A549 (cell line): ENCODE results near the gene PHC2. TPM values are rescaled to one million over a fixed set of nuclear protein-coding genes. Genes with fewer than 3 reads are reported as not detected.

Source experiments
- ATAC-seq, 2 experiments: fragments of 200-7000 bp in 1 of 2; fragments of >200 bp in 1 of 2; cut with Nextera tagmentation in 1 of 2; cut with Tn5 transposase in 1 of 2; 3 replicates each; pipeline versions ENCODE4 v1.8.0 to v1.9.1; 2018 to 2020; ENCODE audit warnings: mild to moderate bottlenecking in 1 of 2, moderate library complexity in 1 of 2
- CTCF ChIA-PET: fragments of 300-600 bp; sonication (Branson Sonifier 250); formaldehyde crosslinking; extraction: SDS; loops from one replicate; lab custom pipeline; 2021; ENCODE audit warnings: antibody characterized with exemption, inconsistent platforms; lab: Yijun Ruan, JAX
- POLR2A ChIA-PET: fragments of 350-600 bp; formaldehyde crosslinking; extraction: SDS; loops from one replicate; lab custom pipeline; 2021; ENCODE audit warnings: antibody characterized with exemption, inconsistent platforms; lab: Yijun Ruan, JAX
- DNase-seq, 2 experiments: peaks; one replicate each; pipeline versions ENCODE4 v3.0.0 to v3.0.0-alpha.2; 2011 to 2016; ENCODE audit warnings: low read depth in 1 of 2, low spot score in 1 of 2
- FAIRE-seq: peaks from 2 replicates; lab custom pipeline; 2011; peaks lifted over from hg19 to GRCh38; lab: Jason Lieb, UNC
- H3K27ac ChIP-seq, 2 experiments: fragments of >200 bp; sonication (Bioruptor Twin); formaldehyde crosslinking; 3 replicates each; pipeline ENCODE4 v1.5.1; 2016 to 2017
- H3K4me1 ChIP-seq: fragments of >200 bp; sonication (Bioruptor Twin); formaldehyde crosslinking; 3 replicates; pipeline ENCODE4 v1.6.1; 2016
- H3K4me2 ChIP-seq: fragments of >200 bp; sonication (Bioruptor Twin); formaldehyde crosslinking; 3 replicates; pipeline ENCODE4 v1.6.1; 2016
- H3K4me3 ChIP-seq: fragments of >200 bp; sonication (Bioruptor Twin); formaldehyde crosslinking; 3 replicates; pipeline ENCODE4 v1.5.1; 2016
- H3K9me3 ChIP-seq: fragments of >200 bp; sonication (Bioruptor Twin); formaldehyde crosslinking; 3 replicates; pipeline ENCODE4 v1.6.1; 2016
- ATOH8 ChIP-seq: fragments of 250-450 bp; sonication (Bioruptor Pico); IDR thresholded peaks from 2 replicates; pipeline ENCODE4 v1.5.0; 2020; ENCODE audit warnings: low read depth, mild to moderate bottlenecking, moderate library complexity
- BHLHE40 ChIP-seq: IDR thresholded peaks from 2 replicates; pipeline ENCODE4 v1.6.1; 2012; ENCODE audit warnings: low read depth, low read length, inconsistent platforms
- CBX2 ChIP-seq: fragments of 200-600 bp; sonication (generic); IDR thresholded peaks from 2 replicates; pipeline ENCODE4 v1.6.1; 2016; ENCODE audit warnings: low read depth, mild to moderate bottlenecking, borderline replicate concordance
- CEBPB ChIP-seq, 2 experiments: fragments of >200 bp in 1 of 2; sonication (Bioruptor Twin) in 1 of 2; formaldehyde crosslinking in 1 of 2; IDR thresholded peaks; 2 replicates each; pipeline ENCODE4 v1.6.1; 2012 to 2016
- CTCF ChIP-seq: fragments of >200 bp; sonication (Bioruptor Twin); formaldehyde crosslinking; IDR thresholded peaks from 3 replicates; pipeline ENCODE4 v1.5.1; 2016
- EHF ChIP-seq: fragments of 250-450 bp; sonication (Bioruptor Pico); IDR thresholded peaks from 2 replicates; pipeline ENCODE4 v1.5.0; 2020; ENCODE audit warnings: mild to moderate bottlenecking
- ELK1 ChIP-seq: fragments of 150-350 bp; IDR thresholded peaks from 2 replicates; pipeline ENCODE4 v1.6.1; 2014; ENCODE audit warnings: low read depth, mild to moderate bottlenecking, low read length
- ESRRA ChIP-seq: fragments of 150-350 bp; IDR thresholded peaks from 2 replicates; pipeline ENCODE4 v1.6.1; 2014; ENCODE audit warnings: mild to moderate bottlenecking, low read length, borderline replicate concordance
- FOSL2 ChIP-seq, 2 experiments: fragments of 450-650 bp in 1 of 2; fragments of >200 bp in 1 of 2; sonication (Bioruptor Twin) in 1 of 2; formaldehyde crosslinking; IDR thresholded peaks; 2 replicates each; pipeline versions ENCODE4 v1.5.0 to v1.6.1; 2016 to 2020; ENCODE audit warnings: mild to moderate bottlenecking in 1 of 2, moderate library complexity in 1 of 2
- GATA3 ChIP-seq: IDR thresholded peaks from 2 replicates; pipeline ENCODE4 v1.6.1; 2012; ENCODE audit warnings: borderline replicate concordance
- HES2 ChIP-seq: fragments of >200 bp; sonication (Bioruptor Twin); formaldehyde crosslinking; IDR thresholded peaks from 2 replicates; pipeline ENCODE4 v1.6.1; 2016
- HMGXB4 ChIP-seq: fragments of 250-450 bp; sonication (Bioruptor Pico); IDR thresholded peaks from 2 replicates; pipeline ENCODE4 v1.5.0; 2021; ENCODE audit warnings: mild to moderate bottlenecking, moderate library complexity, borderline replicate concordance
- HOXB5 ChIP-seq: fragments of 250-450 bp; sonication (Bioruptor Pico); IDR thresholded peaks from 2 replicates; pipeline ENCODE4 v1.5.0; 2020; ENCODE audit warnings: mild to moderate bottlenecking, moderate library complexity
- KDM5A ChIP-seq: fragments of 200-600 bp; sonication (generic); IDR thresholded peaks from 2 replicates; pipeline ENCODE4 v1.6.1; 2016; ENCODE audit warnings: antibody characterized with exemption, mild to moderate bottlenecking
- MAZ ChIP-seq: fragments of 150-350 bp; IDR thresholded peaks from 2 replicates; pipeline ENCODE4 v1.6.1; 2014; ENCODE audit warnings: antibody characterized with exemption, low read depth, low read length, borderline replicate concordance
- NFE2L2 ChIP-seq: fragments of 150-350 bp; conservative IDR thresholded peaks from 2 replicates; pipeline ENCODE4 v1.6.1; 2014; ENCODE audit warnings: low read length
- NPAS2 ChIP-seq: fragments of 250-450 bp; sonication (Bioruptor Pico); IDR thresholded peaks from 2 replicates; pipeline ENCODE4 v1.8.0; 2022; ENCODE audit warnings: mild to moderate bottlenecking, moderate library complexity, borderline replicate concordance
- NR3C1 ChIP-seq: fragments of >200 bp; sonication (Bioruptor Twin); formaldehyde crosslinking; IDR thresholded peaks from 3 replicates; pipeline ENCODE4 v1.6.1; 2017
- RAD21 ChIP-seq, 2 experiments: fragments of >200 bp in 1 of 2; sonication (Bioruptor Twin) in 1 of 2; formaldehyde crosslinking in 1 of 2; IDR thresholded peaks in 1 of 2; conservative IDR thresholded peaks in 1 of 2; 2 replicates in 1 of 2; 3 replicates in 1 of 2; pipeline ENCODE4 v1.6.1; 2012 to 2018; ENCODE audit warnings: inconsistent platforms in 1 of 2
- RARB ChIP-seq: fragments of 250-450 bp; sonication (Bioruptor Pico); IDR thresholded peaks from 2 replicates; pipeline ENCODE4 v1.8.0; 2021; ENCODE audit warnings: mild to moderate bottlenecking, moderate library complexity
- RCOR1 ChIP-seq: fragments of 150-350 bp; IDR thresholded peaks from 2 replicates; pipeline ENCODE4 v1.6.1; 2014; ENCODE audit warnings: antibody characterized with exemption, low read length, low read depth
- RFX5 ChIP-seq: fragments of 450-650 bp; IDR thresholded peaks from 2 replicates; pipeline ENCODE4 v1.7.1; 2014; ENCODE audit warnings: antibody characterized with exemption, mild to moderate bottlenecking, moderate library complexity
- TP53 ChIP-seq: fragments of 250-450 bp; sonication (Bioruptor Pico); IDR thresholded peaks from 2 replicates; pipeline ENCODE4 v1.5.0; 2021; ENCODE audit warnings: mild to moderate bottlenecking, moderate library complexity
- ZC3H11A ChIP-seq: fragments of 450-650 bp; IDR thresholded peaks from 2 replicates; pipeline ENCODE4 v1.6.1; 2014; ENCODE audit warnings: antibody characterized with exemption, mild to moderate bottlenecking
- ZFP36 ChIP-seq: fragments of 450-650 bp; IDR thresholded peaks from 2 replicates; pipeline ENCODE4 v1.6.1; 2014; ENCODE audit warnings: borderline replicate concordance; ENCODE audit not compliant: partially characterized antibody
- WGBS: methylation state at CpG from one replicate; pipeline ENCODE4 v1.1.6; 2017; ENCODE audit errors: missing lambda C conversion rate; 5-methylcytosine and 5-hydroxymethylcytosine counted together
- polyA plus RNA-seq, 4 experiments: library from polyadenylated mRNA; depleted of rRNA in 3 of 4; stranded (reverse); fragments of >200 nt; fragmentation: RNase III in 1 of 4; extraction: RNeasy Plus Mini Kit Qiagen cat#74134 plus additional on column Dnase treatment in 1 of 4; gene quantifications; 2 replicates in 3 of 4; 3 replicates in 1 of 4; pipeline ENCODE4 v1.2.3, GENCODE V29; 2011 to 2017

The PHC2 gene
- polyA plus RNA-seq, 2 of the 4 experiments (the other 2 are of a cell fraction): 29.9 to 33.2 TPM

GRCh38 chr1:33372162-33372561, 58.7 kb downstream of the PHC2 start:
- Histone ChIP-seq H3K4me2 (no peak overlapping the region), H3K4me3 (no peak overlapping the region), H3K27ac (no peak overlapping the region), H3K9me3 (no peaks in the 10 kb centered on the region), H3K4me1 (no peaks in the 10 kb centered on the region)
- TF ChIP-seq ESRRA: no peak
- TF ChIP-seq RCOR1: no peak
- TF ChIP-seq FOSL2 (IDR thresholded peaks at IDR 0.05): no peak
- no peak for TF ChIP-seq FOSL2 (CRISPR knock-in tag; IDR thresholded peaks at IDR 0.05)
- TF ChIP-seq ZC3H11A: no peak
- no peak for TF ChIP-seq GATA3
- TF ChIP-seq HES2: no peak
- no peak for TF ChIP-seq EHF (CRISPR knock-in tag)
- ChIA-PET POLR2A (no interaction called here), CTCF (interaction anchor here (1.0 to 13.0 kb wide), 3 partner anchors 76 to 240 kb away, joined by 3 to 162 read pairs (median 3); no protein-coding TSS in a partner anchor)
- 82% methylated on average over 10 of the region's 12 CpGs for WGBS
- DNase-seq (no peak), FAIRE-seq (no peak), ATAC-seq (no peak)

DNA sequence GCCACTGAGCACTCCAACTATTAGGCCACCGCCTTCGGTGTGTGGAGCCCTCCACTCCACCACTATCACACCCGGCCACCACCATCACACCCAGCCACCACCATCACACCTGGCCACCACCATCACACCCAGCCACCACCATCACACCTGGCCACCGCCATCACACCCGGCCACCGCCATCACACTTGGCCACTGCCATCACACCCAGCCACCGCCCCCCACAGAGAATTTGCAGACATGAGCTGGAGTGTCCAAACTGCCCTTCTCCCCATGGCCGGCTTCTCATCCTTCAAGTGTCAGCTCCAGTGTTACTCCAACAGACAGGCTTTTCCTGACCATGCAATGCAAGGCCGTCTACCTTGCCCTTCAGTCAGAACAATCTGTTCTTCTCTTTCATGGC, 59.6 kb downstream of the PHC2 start:
- no peak for FAIRE-seq
- POLR2A ChIA-PET: no interaction called here

More for the DNA sequence above, 59.6 kb downstream of the PHC2 start:
- CTCF ChIA-PET: interaction anchor here (1.0 to 13.0 kb wide), 2 partner anchors 75 to 85 kb away, joined by 3 to 162 read pairs; no protein-coding TSS in a partner anchor
- DNase-seq: no peak
- H3K27ac ChIP-seq: no peak overlapping the region
- no peak for ATAC-seq
- 79% methylated on average over 7 of the region's 9 CpGs for WGBS
- no peak overlapping the region for H3K4me3 ChIP-seq
- no peaks in the 10 kb centered on the region for H3K9me3 ChIP-seq
- no peaks in the 10 kb centered on the region for H3K4me1 ChIP-seq
- no peak for TF ChIP-seq GATA3
- no peak for TF ChIP-seq MAZ
- no peak for TF ChIP-seq NR3C1
- TF ChIP-seq ZFP36: no peak
- TF ChIP-seq ATOH8 (CRISPR knock-in tag): no peak
- no peak for TF ChIP-seq ELK1
- no peak for TF ChIP-seq BHLHE40
- no peak for TF ChIP-seq HMGXB4
- TF ChIP-seq TP53 (CRISPR knock-in tag): no peak
- TF ChIP-seq HOXB5 (CRISPR knock-in tag): no peak
- no peak for TF ChIP-seq NFE2L2
- TF ChIP-seq RARB (CRISPR knock-in tag): no peak
- no peak for TF ChIP-seq RAD21 (conservative IDR thresholded peaks at IDR 0.05 in 1 of 2, IDR thresholded peaks at IDR 0.05 in 1 of 2)
- no peak for TF ChIP-seq RFX5
- TF ChIP-seq CBX2: no peak
- no peak for TF ChIP-seq NPAS2 (CRISPR knock-in tag)
- TF ChIP-seq CTCF: no peak
- no peak for TF ChIP-seq CEBPB (IDR thresholded peaks at IDR 0.05)
- TF ChIP-seq KDM5A: no peak
- no peak for TF ChIP-seq HES2
- H3K4me2 ChIP-seq: no peak overlapping the region
